Keratinocyte (primary cell): ENCODE measurements around the gene MTHFD1L.

Experiments
- EZH2 ChIP-seq: IDR thresholded peaks from one replicate; pipeline ENCODE4 v1.6.1; 2012; ENCODE audit warnings: inconsistent platforms, mild to moderate bottlenecking, low read length, moderate library complexity
- TF ChIP-seq, protein P1 (sequence below), 3 experiments: IDR thresholded peaks in 1 of 3; conservative IDR thresholded peaks in 1 of 3; optimal IDR thresholded peaks in 1 of 3; 2 replicates in 2 of 3; 3 replicates in 1 of 3; pipeline versions ENCODE3 to v1.5.1; 2011; ENCODE audit warnings: low read length in 3 of 3, mild to moderate bottlenecking in 3 of 3, moderate library complexity in 2 of 3, control low read depth in 1 of 3, inconsistent platforms in 1 of 3; ENCODE audit not compliant: insufficient read depth in 2 of 3; ENCODE audit errors: extremely low read depth in 1 of 3

DNA sequence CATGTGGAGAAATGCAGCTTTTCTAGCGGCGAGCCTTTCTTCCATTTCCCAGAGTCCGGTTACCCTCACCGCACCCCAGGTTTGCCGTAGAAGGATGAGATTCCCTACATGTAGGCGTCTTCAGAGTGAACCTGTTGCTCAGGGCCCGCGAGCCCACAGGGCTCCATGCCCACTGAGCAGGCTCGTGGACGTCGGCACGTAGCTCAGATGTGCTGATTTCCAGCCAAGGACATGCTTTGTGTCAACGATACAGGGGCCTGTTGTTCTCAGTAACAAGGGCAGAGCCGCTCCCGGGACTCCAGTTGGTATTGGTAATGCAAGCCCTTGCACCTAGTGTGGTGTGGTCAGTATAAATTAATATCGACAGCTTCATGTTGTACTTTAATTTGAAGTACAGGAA, 159.6 kb downstream of the MTHFD1L start:
- TF ChIP-seq, protein P1, sequence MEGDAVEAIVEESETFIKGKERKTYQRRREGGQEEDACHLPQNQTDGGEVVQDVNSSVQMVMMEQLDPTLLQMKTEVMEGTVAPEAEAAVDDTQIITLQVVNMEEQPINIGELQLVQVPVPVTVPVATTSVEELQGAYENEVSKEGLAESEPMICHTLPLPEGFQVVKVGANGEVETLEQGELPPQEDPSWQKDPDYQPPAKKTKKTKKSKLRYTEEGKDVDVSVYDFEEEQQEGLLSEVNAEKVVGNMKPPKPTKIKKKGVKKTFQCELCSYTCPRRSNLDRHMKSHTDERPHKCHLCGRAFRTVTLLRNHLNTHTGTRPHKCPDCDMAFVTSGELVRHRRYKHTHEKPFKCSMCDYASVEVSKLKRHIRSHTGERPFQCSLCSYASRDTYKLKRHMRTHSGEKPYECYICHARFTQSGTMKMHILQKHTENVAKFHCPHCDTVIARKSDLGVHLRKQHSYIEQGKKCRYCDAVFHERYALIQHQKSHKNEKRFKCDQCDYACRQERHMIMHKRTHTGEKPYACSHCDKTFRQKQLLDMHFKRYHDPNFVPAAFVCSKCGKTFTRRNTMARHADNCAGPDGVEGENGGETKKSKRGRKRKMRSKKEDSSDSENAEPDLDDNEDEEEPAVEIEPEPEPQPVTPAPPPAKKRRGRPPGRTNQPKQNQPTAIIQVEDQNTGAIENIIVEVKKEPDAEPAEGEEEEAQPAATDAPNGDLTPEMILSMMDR (optimal IDR thresholded peaks at IDR 0.05 in 1 of 3, IDR thresholded peaks at IDR 0.05 in 1 of 3, conservative IDR thresholded peaks at IDR 0.05 in 1 of 3; ENCODE audit: extremely low read depth in 1 of 3, insufficient read depth in 2 of 3, low read length in 3 of 3): no peak
- TF ChIP-seq EZH2: no peak
